Measurements from ENCODE around the gene ZKSCAN5. TPM values are rescaled to one million over a fixed set of nuclear protein-coding genes. Genes with fewer than 3 reads are reported as not detected.

The ZKSCAN5 gene
- total RNA-seq, 1 experiment from 2014 or later = 10.2 TPM

DNA sequence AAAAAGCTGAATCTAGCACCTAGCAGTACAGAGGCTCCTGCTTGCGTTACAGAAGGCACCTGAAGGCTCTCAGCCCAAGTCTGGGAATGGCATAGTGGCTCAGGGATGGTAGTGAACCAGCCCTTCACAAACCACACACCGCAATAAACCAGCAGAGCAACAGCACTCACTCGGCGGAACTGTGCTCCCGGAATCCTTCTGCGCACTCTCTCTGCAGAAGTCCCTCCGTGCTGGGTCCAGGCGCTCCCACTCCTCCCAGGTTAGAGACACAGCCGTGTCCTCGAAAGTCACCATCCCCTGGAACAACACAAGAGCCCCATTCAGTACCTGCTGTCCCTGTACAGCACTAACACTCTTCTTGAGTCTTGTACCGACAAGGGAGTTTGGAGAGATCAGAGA is 5.9 kb upstream of the ZKSCAN5 start (continued):
- TF ChIP-seq, protein P1, sequence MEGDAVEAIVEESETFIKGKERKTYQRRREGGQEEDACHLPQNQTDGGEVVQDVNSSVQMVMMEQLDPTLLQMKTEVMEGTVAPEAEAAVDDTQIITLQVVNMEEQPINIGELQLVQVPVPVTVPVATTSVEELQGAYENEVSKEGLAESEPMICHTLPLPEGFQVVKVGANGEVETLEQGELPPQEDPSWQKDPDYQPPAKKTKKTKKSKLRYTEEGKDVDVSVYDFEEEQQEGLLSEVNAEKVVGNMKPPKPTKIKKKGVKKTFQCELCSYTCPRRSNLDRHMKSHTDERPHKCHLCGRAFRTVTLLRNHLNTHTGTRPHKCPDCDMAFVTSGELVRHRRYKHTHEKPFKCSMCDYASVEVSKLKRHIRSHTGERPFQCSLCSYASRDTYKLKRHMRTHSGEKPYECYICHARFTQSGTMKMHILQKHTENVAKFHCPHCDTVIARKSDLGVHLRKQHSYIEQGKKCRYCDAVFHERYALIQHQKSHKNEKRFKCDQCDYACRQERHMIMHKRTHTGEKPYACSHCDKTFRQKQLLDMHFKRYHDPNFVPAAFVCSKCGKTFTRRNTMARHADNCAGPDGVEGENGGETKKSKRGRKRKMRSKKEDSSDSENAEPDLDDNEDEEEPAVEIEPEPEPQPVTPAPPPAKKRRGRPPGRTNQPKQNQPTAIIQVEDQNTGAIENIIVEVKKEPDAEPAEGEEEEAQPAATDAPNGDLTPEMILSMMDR (IDR thresholded peaks at IDR 0.05 in 2 of 3, conservative IDR thresholded peaks at IDR 0.05 in 1 of 3; ENCODE audit: borderline replicate concordance in 1 of 3, insufficient read depth in 1 of 3, low read depth in 2 of 3, low read length in 2 of 3) = no peak
- TF ChIP-seq CBX3 (IDR thresholded peaks at IDR 0.05; ENCODE audit: low read depth) = no peak
- TF ChIP-seq EZH2phosphoT487 (IDR thresholded peaks at IDR 0.05; ENCODE audit: borderline replicate concordance) = no peak
- TF ChIP-seq, protein P2, sequence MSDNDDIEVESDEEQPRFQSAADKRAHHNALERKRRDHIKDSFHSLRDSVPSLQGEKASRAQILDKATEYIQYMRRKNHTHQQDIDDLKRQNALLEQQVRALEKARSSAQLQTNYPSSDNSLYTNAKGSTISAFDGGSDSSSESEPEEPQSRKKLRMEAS (IDR thresholded peaks at IDR 0.05) = no peak
- no peak for TF ChIP-seq ELF1 (IDR thresholded peaks at IDR 0.05; ENCODE audit: borderline replicate concordance, low read depth)
- TF ChIP-seq ZNF274 (IDR thresholded peaks at IDR 0.05; ENCODE audit: low read depth, low read length) = no peak

DNA sequence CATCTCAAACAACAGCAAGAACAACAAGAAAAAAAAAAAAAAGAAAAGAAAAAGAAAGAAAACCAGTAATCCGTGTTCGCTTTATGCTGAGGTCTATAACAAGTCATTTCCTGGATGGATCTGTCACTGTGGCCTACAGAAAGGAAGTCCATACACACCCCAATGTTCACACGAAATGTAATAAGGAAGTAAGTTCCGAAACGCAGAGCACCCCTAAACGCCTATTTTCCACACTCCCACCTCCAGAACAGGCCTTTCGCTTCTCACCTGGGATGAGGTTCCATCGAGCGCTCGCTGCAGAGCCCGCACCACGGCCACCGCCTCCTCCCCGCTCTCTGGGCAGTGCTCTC is 5.1 kb upstream of the ZKSCAN5 start:
- POLR2A ChIA-PET = interaction anchor here (1.2 kb wide), 1 partner anchor 26 kb away, joined by 4 read pairs; no protein-coding TSS in a partner anchor

More for the DNA sequence above, 5.1 kb upstream of the ZKSCAN5 start:
- intact Hi-C loops (cut with micrococcal nuclease) = no loop called here
- BruUV-seq (replicated peaks) = no TSS peak
- H3K9me3 ChIP-seq (ENCODE audit: control insufficient read depth in 1 of 2, insufficient read depth in 1 of 2, low read depth in 1 of 2, low read length in 2 of 2) = peaks cover 0 to 4% of the 10 kb centered on the region in 2 experiments; a peak in 1 of 4 replicates
- H3K4me2 ChIP-seq (ENCODE audit: low read length) = peak overlapping the region; percentile 84
- peak overlapping the region; percentile 85 to 92 for H3K4me3 ChIP-seq (replicated peaks in 1 of 2; ENCODE audit: low read depth in 1 of 2, low read length in 2 of 2)
- no peaks in the 10 kb centered on the region for H4K20me1 ChIP-seq (ENCODE audit: insufficient read depth)
- TF ChIP-seq ZNF274 (IDR thresholded peaks at IDR 0.05; ENCODE audit: low read depth, low read length) (no peak), ELF1 (IDR thresholded peaks at IDR 0.05; ENCODE audit: borderline replicate concordance, low read depth) (no peak), EZH2phosphoT487 (IDR thresholded peaks at IDR 0.05; ENCODE audit: borderline replicate concordance) (no peak), SP1 (IDR thresholded peaks at IDR 0.05; ENCODE audit: low read depth) (no peak), POLR2A (IDR thresholded peaks at IDR 0.05; ENCODE audit: borderline replicate concordance, extremely low read depth, insufficient read depth, insufficient read length) (no peak), YY1 (IDR thresholded peaks at IDR 0.05; ENCODE audit: extremely low read depth, insufficient replicate concordance, low read depth, low read length) (no peak), SIN3A (IDR thresholded peaks at IDR 0.05; ENCODE audit: low read depth) (no peak), RAD21 (IDR thresholded peaks at IDR 0.05; ENCODE audit: low read depth) (no peak), EZH2 (IDR thresholded peaks at IDR 0.05) (no peak), SRF (IDR thresholded peaks at IDR 0.05; ENCODE audit: low read depth) (no peak), CEBPB (IDR thresholded peaks at IDR 0.05; ENCODE audit: low read depth) (no peak), CBX3 (IDR thresholded peaks at IDR 0.05; ENCODE audit: low read depth) (no peak)
- TF ChIP-seq, protein P2 (IDR thresholded peaks at IDR 0.05) = no peak
- TF ChIP-seq, protein P3, sequence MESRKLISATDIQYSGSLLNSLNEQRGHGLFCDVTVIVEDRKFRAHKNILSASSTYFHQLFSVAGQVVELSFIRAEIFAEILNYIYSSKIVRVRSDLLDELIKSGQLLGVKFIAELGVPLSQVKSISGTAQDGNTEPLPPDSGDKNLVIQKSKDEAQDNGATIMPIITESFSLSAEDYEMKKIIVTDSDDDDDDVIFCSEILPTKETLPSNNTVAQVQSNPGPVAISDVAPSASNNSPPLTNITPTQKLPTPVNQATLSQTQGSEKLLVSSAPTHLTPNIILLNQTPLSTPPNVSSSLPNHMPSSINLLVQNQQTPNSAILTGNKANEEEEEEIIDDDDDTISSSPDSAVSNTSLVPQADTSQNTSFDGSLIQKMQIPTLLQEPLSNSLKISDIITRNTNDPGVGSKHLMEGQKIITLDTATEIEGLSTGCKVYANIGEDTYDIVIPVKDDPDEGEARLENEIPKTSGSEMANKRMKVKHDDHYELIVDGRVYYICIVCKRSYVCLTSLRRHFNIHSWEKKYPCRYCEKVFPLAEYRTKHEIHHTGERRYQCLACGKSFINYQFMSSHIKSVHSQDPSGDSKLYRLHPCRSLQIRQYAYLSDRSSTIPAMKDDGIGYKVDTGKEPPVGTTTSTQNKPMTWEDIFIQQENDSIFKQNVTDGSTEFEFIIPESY (IDR thresholded peaks at IDR 0.05; ENCODE audit: extremely low read depth, insufficient replicate concordance, low read length) = no peak
- ATAC-seq (peak; percentile 1), DNase-seq (ENCODE audit: low read depth, low spot score) (no peak)
- no peaks in the 10 kb centered on the region for H3K27me3 ChIP-seq (ENCODE audit: insufficient read depth, low read length)
- RAD21 ChIA-PET (ENCODE audit: low non-redundant PET in 1 of 2, low total read pairs in 2 of 2, uncharacterized antibody in 2 of 2, unreplicated experiment in 2 of 2) = no interaction called here
- no peak overlapping the region for H2AFZ ChIP-seq (ENCODE audit: low read depth, low read length, poor library complexity, severe bottlenecking)
- peaks cover 14 to 22% of the 10 kb centered on the region in 2 experiments for H3K4me1 ChIP-seq (ENCODE audit: control insufficient read depth in 1 of 2, insufficient read depth in 2 of 2, low read length in 2 of 2)
- peak overlapping the region; percentile 74 for H3K27ac ChIP-seq (ENCODE audit: low read depth, low read length)
- H3K36me3 ChIP-seq (ENCODE audit: control insufficient read depth in 1 of 2, insufficient read depth in 2 of 2, low read length in 2 of 2) = peaks cover 11 to 13% of the 10 kb centered on the region in 2 experiments
- CTCF ChIA-PET = no interaction called here
- peak overlapping the region; percentile 85 for H3K9ac ChIP-seq (ENCODE audit: low read length)
- H3K9me2 ChIP-seq (ENCODE audit: insufficient read depth) = no peaks in the 10 kb centered on the region
- peaks cover 50% of the 10 kb centered on the region for H3K79me2 ChIP-seq (ENCODE audit: insufficient read depth, low read length)

Data from HCT116 (cell line).